ENCODE data around the gene ASNSD1.

ASNSD1 gene

GRCh38 chr2:189661148-189661956 is at the start of gene ASNSD1:
Gene ASNSD1 (plus strand): TSS chr2:189661459. CDS start chr2:189666133, 4,674 bp downstream.
- peak; percentile 99 for DNase-seq

GRCh38 chr2:189613077-189613636 is 48.1 kb upstream of the ASNSD1 start:
- peak; percentile 67 for DNase-seq

- peak; percentile 5 for DNase-seq
Observed at GRCh38 chr2:189613650-189614420, 47.4 kb upstream of the ASNSD1 start.

- DNase-seq = no peak
Observed at GRCh38 chr2:189614585-189614984, 46.7 kb upstream of the ASNSD1 start.

- no peak for DNase-seq
Observed at GRCh38 chr2:189618197-189618596, 43.1 kb upstream of the ASNSD1 start.

DNA sequence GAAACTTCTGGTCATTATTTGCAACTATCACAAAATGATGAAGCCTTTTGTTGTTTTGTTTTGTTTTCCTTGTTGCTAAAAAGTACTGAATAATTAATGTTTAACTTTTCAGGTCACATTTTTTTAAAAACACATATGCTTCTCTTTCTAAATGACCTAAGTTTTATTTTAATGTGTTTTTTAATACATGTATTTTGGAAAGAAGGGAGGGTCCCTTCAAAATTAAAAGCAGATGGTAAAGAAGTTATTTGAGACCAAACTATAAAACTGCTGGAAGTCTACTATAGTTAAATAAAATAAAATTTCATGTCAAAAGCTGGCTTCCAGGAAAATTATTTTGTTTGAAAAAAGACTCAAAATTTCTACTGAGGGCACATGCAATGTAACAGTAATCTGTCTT is 39.5 kb upstream of the ASNSD1 start:
- no peak for DNase-seq

GRCh38 chr2:189623049-189623448 is 38.2 kb upstream of the ASNSD1 start:
- no peak for DNase-seq

- no peak for DNase-seq
Observed at GRCh38 chr2:189624648-189625355, 36.5 kb upstream of the ASNSD1 start.

DNA sequence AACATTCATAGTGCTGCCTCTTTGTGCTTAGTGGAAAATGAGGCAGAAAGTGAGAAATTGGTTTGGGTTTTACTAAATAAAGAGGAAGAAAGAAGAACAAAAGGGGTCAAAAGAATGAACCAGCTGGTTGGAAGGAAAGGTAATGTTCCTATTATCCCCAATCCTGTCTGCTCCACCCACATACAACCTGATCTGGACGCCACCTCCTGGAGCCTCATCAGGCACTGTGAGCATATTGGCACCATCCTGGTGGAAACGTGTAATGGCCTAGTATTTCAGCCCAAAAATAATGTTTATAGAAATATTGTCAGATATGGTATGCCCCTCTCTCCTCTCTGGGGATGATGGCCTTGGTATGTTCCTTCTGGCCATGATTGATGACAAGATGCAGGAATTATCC is 35.6 kb upstream of the ASNSD1 start:
- no peak for DNase-seq

- DNase-seq = no peak
Observed at GRCh38 chr2:189627789-189628188, 33.5 kb upstream of the ASNSD1 start.

DNA sequence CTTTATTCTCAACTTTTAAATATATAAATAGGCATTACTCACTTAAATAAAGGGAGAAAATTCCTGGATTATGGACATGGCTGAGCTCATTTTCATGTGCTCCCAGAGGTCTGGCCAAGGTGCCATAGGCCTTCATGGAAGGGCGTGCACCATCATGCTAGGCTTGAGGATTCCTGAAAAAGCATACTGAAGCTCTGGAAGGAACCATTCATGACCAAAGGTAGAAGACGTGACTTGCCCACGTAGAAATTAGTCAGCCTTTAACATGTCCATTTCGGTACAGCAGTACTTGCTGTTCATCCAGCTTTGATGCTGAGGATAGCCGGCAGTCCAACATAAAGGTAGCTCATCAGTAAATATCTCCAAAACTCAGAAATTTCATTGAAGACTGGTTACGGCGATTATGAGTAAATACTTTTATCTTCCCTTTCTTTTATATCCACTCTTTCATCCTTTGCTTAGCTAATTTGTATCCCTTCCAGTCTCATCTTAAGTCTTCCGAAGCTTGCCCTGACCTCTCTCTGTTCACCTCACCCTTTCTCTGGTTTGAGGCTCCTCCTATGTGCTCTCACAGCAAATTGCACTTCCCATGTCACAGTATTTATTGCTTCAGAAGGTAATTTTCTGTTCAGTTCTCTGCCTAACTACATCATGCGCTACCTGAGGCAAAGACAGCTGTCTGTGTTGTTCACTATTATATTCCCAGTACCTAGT is 32.3 kb upstream of the ASNSD1 start:
- no peak for DNase-seq

DNA sequence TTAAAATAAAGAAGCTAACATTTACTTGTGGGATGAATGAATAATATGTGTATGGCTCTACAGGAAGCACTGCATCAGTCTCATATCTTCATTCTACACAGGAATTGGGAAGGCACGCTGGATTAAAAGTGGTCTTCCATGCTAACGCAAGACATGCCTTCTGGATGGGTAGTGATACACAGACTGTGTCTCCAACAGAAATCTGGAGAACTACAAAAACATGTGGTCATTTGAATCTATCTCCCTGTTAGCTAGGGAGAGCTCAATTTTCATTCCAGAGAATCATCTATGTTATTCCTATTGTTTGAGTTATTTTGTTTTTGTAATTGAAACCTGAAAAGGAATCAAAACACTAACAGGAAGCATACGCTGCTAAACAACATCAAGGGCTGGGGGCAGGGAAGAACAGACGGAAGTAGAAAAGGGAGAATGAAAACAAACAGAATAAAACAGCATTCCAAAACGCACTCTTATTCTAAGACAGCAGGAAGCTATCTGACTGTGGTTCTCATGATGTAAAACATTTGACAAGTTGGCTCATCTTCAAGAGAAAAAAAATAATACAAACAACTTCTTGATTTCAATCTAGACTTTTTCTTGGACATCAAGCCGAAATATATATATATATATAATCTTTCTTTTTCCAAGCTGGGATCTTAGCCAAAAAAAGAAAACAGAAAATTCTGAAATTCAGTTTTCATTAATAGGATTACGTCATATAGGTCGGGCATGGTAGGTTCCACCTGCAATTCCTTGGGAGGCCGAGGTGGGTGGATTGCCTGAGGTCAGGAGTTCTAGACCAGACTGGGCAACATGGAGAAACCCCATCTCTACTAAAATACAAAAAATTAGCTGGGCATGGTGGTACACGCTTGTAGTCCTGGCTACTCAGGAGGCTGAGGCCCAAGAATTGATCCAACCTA is 31.5 kb upstream of the ASNSD1 start:
- DNase-seq = no peak

DNA sequence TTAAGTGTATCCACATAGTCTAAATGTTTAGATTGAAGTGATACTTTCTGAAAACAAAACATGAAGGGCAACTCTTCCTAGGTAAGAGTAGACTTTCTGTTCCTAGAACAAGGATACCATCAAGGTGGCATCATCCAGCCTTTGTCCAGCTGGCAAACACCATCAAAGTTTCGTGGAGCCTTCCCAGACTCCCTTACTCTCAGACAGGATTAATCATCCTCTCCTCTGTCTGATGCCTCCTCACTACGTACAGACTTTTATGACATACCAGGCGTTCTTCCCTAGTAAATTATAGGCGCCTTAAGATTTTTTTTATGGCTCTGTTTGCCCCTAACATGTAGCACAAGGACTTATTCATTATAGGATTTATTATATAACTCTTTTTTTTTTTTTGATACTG is 29.4 kb upstream of the ASNSD1 start:
- DNase-seq = no peak

DNA sequence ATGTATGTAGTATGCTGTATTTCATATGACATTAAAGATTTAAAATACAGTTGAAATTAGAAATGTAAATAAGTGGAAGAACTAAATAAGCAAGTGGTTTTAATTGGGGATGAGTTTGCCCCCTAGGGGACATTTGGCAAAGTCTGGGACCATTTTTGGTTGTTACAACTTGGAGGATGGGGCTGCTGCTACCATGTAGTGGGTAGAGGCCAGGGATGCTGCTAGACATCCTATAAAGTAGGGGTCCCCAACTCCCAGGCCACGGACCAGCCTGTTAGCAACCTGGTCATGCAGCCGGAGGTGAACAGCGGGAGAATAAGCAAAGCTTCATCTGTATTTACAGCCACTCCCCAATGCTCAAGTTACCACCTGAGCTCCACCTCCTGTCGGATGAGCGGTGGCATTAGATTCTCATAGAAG is 27.9 kb upstream of the ASNSD1 start:
- DNase-seq = no peak

DNA sequence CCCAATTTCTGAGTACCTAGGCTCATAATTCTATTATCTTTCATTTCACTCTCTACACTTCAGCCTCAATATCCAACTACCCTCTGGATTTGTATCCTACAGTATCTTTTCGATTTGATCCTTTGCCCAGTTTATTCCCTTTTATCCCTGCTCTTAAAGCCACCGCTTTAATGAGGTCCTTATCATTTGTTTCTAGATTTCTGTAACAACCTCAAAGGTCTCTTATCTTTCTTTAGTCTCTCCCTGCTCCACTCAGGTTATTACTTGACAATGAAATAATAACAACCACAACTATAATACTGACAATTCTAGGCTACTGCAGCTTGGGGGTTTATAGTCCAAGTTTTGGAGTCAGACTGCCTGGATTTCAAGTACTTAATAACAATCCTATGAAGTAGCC is 25.9 kb upstream of the ASNSD1 start:
- no peak for DNase-seq

DNA sequence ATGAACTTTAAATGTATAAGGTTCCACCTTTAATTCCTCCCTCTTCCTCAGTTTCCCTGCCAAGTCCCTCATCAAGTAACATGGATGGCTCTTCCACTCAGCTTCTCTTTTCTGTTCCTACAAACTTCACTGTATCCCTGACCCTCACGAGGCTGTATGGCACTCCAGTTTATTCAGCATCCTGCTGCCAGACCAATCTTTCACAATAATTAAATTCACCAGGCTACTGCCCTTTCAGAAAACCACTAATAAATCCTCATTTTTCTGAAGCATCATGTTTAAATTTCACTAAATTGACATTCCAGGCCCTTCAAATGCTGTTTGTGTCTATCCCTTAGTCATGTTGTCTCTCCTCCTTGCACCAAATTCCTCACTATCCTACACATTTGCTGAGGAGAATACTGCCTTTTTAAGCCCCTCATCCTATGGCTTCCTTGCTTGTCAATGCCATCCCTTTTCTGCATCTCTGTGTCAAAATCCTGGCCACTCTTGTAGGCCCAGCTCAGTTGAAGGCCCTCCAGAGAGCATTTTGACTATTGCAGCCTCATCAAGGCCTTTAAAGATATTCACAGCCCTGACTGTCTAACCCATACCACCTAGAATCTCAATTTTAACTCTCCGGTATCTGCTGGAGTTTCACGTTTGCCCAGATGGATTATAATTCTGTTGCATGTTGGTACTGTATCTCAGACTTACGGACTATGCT is 22.8 kb upstream of the ASNSD1 start:
- DNase-seq = no peak

DNA sequence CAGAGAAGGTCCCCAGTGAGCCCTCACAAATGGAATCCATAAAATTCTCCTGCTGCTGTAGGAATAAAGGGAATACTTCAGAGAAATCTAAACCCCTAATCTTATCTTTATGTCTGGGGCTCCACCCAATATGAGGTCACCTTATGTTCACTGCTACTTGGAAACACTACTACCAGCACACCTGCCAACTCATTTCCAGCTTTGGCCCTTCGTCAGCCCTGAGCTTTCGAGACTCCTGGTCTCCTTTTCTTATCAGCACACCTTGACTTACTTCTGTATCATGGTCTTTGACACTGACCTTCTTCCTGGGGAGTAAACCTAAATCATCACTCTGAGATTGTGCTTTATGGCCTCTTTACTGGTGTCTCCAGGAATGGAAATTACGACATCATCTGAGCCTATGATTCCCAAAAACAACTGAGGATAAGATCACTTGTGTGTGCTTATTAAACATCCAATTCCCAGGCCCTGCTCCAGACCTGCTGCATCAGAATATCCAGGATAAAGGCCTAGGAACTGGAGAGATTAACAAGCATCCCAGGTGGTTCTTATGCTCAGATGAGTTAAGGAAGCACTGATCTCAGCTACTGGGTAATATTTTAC is 22.2 kb upstream of the ASNSD1 start:
- no peak for DNase-seq

DNA sequence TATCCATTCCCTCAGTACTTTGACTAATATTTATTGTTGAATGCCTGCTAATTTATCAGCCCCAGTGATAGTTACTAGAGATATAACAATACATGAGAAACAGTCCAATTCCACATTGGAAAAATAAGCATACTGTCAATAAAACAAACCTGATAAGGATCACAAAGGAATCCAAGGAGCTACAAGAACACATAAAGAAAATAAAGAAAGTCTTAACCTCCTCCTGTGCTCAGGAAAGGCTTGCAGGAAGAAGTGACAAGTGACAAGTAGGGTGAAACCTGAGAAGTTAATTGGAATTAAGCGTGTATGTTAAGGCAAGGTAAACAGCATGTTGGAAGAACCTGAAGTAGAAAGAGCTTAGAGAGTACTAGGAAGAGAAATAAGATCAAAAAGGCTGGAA is 20.3 kb upstream of the ASNSD1 start:
- no peak for DNase-seq

DNA sequence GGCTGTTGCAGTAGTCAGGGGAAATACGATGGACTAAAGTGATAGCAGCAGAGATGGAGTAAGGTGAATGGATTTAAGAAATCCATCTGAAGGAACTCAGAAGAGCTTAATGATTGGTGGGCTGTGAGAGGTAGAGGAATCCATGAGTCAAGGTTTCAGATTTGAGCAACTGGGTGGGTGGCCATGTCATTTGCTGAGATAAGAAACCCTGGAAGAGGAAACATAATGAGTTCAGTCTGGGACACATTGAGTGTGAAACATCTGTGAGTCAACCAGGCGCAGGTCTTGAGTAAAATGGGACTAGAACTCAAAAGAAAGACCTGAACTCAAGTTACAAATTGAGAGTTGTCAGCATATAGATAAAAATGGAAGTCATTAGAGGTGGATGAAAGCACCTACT is 19.7 kb upstream of the ASNSD1 start:
- DNase-seq = no peak

GRCh38 chr2:189646521-189646920 is 14.7 kb upstream of the ASNSD1 start:
- DNase-seq = no peak

Data from kidney glomerular epithelial cell (primary cell).